ENCODE measurements around the gene TRABD2B. TPM values are rescaled to one million over a fixed set of nuclear protein-coding genes. Genes with fewer than 3 reads are reported as not detected.

TRABD2B gene
- total and polyA plus RNA-seq, 2 experiments from 2014 or later: 1.6 to 2.0 TPM

DNA sequence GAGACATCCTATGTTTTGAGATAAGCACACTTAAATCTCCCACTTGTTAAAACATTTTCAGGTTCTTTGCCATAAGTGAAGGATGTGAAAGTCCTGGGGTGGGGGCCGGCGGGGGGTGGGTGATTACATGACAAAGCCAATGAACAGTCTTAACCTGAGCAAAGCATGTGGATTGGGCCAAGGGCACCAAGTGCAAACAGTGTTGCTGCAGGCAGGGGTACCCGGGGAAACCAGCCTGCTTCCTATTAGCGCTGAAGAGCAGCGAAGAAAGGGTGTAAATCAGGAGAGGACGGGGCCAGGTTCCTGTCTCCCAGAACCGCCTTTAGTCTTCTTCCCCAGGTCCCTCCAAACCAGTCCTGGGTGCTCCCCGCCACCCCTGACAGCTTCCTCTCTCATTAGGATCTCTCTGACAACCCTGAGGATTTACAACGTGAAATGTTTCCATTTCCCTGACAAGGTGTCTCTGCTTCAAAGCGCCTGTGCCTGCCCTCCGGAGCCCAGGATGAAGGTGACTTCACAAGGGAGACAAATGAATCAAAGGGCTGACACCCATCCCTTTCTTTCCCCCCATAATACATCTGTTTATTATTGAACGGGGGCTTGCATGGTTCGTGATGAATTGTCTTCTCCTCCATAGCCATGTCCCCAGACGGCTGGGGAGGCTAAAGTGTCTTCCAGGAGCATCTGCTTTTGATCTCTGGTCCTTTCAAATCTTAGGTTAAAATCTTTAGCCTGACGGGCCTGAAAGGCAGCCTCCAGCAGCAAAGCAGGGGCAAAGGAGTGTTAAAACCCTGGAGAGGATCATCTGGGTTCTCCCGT, 109.5 kb downstream of the TRABD2B start (continued):
- TF ChIP-seq CREB1 (CRISPR knock-in tag; IDR thresholded peaks at IDR 0.05; ENCODE audit: low read depth) (no peak), EZH2 (IDR thresholded peaks at IDR 0.05; ENCODE audit: low read depth, unreplicated experiment) (no peak), NANOG (IDR thresholded peaks at IDR 0.05; ENCODE audit: borderline replicate concordance) (no peak), ZNF114 (CRISPR knock-in tag; IDR thresholded peaks at IDR 0.05) (no peak), ZNF331 (CRISPR knock-in tag; IDR thresholded peaks at IDR 0.05; ENCODE audit: low read depth) (no peak), EZH2phosphoT487 (IDR thresholded peaks at IDR 0.05; ENCODE audit: unreplicated experiment) (no peak)
- TF ChIP-seq, protein P1, sequence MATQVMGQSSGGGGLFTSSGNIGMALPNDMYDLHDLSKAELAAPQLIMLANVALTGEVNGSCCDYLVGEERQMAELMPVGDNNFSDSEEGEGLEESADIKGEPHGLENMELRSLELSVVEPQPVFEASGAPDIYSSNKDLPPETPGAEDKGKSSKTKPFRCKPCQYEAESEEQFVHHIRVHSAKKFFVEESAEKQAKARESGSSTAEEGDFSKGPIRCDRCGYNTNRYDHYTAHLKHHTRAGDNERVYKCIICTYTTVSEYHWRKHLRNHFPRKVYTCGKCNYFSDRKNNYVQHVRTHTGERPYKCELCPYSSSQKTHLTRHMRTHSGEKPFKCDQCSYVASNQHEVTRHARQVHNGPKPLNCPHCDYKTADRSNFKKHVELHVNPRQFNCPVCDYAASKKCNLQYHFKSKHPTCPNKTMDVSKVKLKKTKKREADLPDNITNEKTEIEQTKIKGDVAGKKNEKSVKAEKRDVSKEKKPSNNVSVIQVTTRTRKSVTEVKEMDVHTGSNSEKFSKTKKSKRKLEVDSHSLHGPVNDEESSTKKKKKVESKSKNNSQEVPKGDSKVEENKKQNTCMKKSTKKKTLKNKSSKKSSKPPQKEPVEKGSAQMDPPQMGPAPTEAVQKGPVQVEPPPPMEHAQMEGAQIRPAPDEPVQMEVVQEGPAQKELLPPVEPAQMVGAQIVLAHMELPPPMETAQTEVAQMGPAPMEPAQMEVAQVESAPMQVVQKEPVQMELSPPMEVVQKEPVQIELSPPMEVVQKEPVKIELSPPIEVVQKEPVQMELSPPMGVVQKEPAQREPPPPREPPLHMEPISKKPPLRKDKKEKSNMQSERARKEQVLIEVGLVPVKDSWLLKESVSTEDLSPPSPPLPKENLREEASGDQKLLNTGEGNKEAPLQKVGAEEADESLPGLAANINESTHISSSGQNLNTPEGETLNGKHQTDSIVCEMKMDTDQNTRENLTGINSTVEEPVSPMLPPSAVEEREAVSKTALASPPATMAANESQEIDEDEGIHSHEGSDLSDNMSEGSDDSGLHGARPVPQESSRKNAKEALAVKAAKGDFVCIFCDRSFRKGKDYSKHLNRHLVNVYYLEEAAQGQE (IDR thresholded peaks at IDR 0.05; ENCODE audit: unreplicated experiment): no peak

DNA sequence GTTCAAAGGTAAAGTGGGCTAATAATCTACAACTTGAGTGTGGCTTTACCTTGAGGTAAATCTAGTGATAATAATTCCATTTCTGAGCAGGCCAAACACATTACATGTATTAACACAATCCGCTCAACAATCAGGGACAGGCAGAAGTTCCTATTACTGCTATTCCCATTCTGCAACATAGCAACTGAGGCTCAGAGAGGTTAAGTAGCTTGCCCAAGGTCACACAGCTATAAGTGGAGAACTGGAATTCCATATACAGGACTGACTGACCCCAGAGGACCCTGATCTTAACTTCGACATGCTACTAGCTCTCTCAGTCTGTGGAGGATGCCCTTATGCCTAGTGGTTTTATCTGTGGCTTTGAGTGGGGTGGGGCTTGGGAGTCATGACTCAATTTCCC, 110.1 kb downstream of the TRABD2B start:
- Histone ChIP-seq H3K27me3 (ENCODE audit: insufficient read depth) (no peaks in the 10 kb centered on the region), H3K4me2 (no peak overlapping the region), H3F3A (replicated peaks; ENCODE audit: low read depth) (no peaks in the 10 kb centered on the region), H3K79me2 (replicated peaks; ENCODE audit: insufficient read depth) (no peaks in the 10 kb centered on the region), H3K9me2 (ENCODE audit: insufficient read depth) (no peaks in the 10 kb centered on the region), H4K20me1 (replicated peaks; ENCODE audit: insufficient read depth) (0 out of 2 replicates have a peak, but pooled peaks cover 3% of the 10 kb centered on the region), H3K4me3 (no peak overlapping the region), H2AFZ (no peak overlapping the region), H3K4me1 (ENCODE audit: insufficient read depth) (0 out of 2 replicates have a peak, but pooled peaks cover 3% of the 10 kb centered on the region), H3K36me3 (ENCODE audit: insufficient read depth) (no peaks in the 10 kb centered on the region), H3K27ac (ENCODE audit: low read depth) (no peak overlapping the region)
- no peaks in the 10 kb centered on the region for H3K36me3 Mint-ChIP-seq (ENCODE audit: low read depth)
- peaks cover 15% of the 10 kb centered on the region for H3K4me1 Mint-ChIP-seq
- DNase-seq (ENCODE audit: low spot score) (no peak), ATAC-seq (no peak)
- H3K27me3 Mint-ChIP-seq (ENCODE audit: insufficient read depth, low read depth, poor library complexity): no peaks in the 10 kb centered on the region
- no peak overlapping the region for H3K27ac Mint-ChIP-seq
- H3K4me3 Mint-ChIP-seq: no peak overlapping the region
- H3K9me3 Mint-ChIP-seq: no peaks in the 10 kb centered on the region
- TF ChIP-seq EZH2phosphoT487 (IDR thresholded peaks at IDR 0.05; ENCODE audit: unreplicated experiment) (no peak), EZH2 (IDR thresholded peaks at IDR 0.05; ENCODE audit: low read depth, unreplicated experiment) (no peak), ZNF331 (CRISPR knock-in tag; IDR thresholded peaks at IDR 0.05; ENCODE audit: low read depth) (no peak), CREB1 (CRISPR knock-in tag; IDR thresholded peaks at IDR 0.05; ENCODE audit: low read depth) (no peak)
- TF ChIP-seq, protein P2, sequence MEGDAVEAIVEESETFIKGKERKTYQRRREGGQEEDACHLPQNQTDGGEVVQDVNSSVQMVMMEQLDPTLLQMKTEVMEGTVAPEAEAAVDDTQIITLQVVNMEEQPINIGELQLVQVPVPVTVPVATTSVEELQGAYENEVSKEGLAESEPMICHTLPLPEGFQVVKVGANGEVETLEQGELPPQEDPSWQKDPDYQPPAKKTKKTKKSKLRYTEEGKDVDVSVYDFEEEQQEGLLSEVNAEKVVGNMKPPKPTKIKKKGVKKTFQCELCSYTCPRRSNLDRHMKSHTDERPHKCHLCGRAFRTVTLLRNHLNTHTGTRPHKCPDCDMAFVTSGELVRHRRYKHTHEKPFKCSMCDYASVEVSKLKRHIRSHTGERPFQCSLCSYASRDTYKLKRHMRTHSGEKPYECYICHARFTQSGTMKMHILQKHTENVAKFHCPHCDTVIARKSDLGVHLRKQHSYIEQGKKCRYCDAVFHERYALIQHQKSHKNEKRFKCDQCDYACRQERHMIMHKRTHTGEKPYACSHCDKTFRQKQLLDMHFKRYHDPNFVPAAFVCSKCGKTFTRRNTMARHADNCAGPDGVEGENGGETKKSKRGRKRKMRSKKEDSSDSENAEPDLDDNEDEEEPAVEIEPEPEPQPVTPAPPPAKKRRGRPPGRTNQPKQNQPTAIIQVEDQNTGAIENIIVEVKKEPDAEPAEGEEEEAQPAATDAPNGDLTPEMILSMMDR (conservative IDR thresholded peaks at IDR 0.05; ENCODE audit: low read depth in 2 of 2): no peak
- TF ChIP-seq, protein P3, sequence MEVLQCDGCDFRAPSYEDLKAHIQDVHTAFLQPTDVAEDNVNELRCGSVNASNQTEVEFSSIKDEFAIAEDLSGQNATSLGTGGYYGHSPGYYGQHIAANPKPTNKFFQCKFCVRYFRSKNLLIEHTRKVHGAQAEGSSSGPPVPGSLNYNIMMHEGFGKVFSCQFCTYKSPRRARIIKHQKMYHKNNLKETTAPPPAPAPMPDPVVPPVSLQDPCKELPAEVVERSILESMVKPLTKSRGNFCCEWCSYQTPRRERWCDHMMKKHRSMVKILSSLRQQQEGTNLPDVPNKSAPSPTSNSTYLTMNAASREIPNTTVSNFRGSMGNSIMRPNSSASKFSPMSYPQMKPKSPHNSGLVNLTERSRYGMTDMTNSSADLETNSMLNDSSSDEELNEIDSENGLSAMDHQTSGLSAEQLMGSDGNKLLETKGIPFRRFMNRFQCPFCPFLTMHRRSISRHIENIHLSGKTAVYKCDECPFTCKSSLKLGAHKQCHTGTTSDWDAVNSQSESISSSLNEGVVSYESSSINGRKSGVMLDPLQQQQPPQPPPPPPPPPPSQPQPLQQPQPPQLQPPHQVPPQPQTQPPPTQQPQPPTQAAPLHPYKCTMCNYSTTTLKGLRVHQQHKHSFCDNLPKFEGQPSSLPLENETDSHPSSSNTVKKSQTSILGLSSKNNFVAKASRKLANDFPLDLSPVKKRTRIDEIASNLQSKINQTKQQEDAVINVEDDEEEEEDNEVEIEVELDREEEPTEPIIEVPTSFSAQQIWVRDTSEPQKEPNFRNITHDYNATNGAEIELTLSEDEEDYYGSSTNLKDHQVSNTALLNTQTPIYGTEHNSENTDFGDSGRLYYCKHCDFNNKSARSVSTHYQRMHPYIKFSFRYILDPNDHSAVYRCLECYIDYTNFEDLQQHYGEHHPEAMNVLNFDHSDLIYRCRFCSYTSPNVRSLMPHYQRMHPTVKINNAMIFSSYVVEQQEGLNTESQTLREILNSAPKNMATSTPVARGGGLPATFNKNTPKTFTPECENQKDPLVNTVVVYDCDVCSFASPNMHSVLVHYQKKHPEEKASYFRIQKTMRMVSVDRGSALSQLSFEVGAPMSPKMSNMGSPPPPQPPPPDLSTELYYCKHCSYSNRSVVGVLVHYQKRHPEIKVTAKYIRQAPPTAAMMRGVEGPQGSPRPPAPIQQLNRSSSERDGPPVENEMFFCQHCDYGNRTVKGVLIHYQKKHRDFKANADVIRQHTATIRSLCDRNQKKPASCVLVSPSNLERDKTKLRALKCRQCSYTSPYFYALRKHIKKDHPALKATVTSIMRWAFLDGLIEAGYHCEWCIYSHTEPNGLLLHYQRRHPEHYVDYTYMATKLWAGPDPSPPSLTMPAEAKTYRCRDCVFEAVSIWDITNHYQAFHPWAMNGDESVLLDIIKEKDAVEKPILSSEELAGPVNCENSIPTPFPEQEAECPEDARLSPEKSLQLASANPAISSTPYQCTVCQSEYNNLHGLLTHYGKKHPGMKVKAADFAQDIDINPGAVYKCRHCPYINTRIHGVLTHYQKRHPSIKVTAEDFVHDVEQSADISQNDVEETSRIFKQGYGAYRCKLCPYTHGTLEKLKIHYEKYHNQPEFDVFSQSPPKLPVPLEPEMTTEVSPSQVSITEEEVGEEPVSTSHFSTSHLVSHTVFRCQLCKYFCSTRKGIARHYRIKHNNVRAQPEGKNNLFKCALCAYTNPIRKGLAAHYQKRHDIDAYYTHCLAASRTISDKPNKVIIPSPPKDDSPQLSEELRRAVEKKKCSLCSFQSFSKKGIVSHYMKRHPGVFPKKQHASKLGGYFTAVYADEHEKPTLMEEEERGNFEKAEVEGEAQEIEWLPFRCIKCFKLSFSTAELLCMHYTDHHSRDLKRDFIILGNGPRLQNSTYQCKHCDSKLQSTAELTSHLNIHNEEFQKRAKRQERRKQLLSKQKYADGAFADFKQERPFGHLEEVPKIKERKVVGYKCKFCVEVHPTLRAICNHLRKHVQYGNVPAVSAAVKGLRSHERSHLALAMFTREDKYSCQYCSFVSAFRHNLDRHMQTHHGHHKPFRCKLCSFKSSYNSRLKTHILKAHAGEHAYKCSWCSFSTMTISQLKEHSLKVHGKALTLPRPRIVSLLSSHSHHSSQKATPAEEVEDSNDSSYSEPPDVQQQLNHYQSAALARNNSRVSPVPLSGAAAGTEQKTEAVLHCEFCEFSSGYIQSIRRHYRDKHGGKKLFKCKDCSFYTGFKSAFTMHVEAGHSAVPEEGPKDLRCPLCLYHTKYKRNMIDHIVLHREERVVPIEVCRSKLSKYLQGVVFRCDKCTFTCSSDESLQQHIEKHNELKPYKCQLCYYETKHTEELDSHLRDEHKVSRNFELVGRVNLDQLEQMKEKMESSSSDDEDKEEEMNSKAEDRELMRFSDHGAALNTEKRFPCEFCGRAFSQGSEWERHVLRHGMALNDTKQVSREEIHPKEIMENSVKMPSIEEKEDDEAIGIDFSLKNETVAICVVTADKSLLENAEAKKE (CRISPR knock-in tag; IDR thresholded peaks at IDR 0.05): no peak
- TF ChIP-seq, protein P4, sequence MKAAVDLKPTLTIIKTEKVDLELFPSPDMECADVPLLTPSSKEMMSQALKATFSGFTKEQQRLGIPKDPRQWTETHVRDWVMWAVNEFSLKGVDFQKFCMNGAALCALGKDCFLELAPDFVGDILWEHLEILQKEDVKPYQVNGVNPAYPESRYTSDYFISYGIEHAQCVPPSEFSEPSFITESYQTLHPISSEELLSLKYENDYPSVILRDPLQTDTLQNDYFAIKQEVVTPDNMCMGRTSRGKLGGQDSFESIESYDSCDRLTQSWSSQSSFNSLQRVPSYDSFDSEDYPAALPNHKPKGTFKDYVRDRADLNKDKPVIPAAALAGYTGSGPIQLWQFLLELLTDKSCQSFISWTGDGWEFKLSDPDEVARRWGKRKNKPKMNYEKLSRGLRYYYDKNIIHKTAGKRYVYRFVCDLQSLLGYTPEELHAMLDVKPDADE (IDR thresholded peaks at IDR 0.05): no peak
